ENCODE data around the gene C19orf12. TPM values are rescaled to one million over a fixed set of nuclear protein-coding genes. Genes with fewer than 3 reads are reported as not detected.
"Not testable (repeated sequence)": the region's sequence is repeated elsewhere in the genome, so short reads cannot be mapped to it uniquely, and the experiment has no call there.

The C19orf12 gene
- polyA plus RNA-seq, 1 donor, result 21.4 TPM

DNA sequence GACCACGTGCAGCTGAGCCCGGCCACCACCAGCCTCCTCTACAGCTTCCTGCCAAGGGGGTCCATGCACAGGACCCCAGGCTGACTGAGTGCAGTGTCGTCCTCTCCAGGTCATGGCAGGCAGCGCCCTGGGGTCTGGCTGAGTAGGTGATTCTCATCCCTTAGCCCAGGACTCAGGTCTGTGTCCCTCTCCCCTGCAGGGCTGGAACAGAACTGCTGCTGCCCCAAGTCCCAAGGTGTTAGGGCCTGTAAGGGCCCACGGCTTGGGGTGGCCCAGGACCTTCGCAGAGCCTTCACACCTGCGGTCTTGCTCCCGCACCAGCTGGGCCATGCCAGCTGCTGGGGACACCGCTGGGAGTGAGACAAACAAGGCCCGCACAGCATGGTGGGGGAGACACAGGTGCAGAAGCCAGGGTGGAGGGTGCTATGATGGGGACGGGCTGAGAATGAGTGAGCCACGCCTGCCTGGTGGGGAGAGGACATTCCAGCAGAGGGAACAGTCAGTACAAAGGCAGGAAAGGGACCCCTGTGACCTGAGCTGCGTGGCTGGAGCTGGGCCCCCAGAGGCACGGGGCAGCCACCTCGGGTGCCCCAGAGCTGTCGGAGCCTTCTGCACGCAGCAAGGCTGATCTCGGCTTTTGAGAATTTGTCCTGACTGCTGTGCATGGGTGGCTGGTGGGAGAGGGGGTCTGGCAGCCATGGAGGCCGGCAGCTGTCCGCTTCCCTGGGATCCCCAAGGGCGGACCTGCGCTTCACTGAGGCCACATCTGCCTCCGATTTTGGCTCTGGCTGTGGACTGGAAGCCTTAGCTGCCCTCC is 37.9 kb downstream of the C19orf12 start:
- no peak for DNase-seq (ENCODE audit: low read depth)

GRCh38 chr19:29676586-29676985 is 38.5 kb downstream of the C19orf12 start:
- DNase-seq (ENCODE audit: low read depth), result no peak

DNA sequence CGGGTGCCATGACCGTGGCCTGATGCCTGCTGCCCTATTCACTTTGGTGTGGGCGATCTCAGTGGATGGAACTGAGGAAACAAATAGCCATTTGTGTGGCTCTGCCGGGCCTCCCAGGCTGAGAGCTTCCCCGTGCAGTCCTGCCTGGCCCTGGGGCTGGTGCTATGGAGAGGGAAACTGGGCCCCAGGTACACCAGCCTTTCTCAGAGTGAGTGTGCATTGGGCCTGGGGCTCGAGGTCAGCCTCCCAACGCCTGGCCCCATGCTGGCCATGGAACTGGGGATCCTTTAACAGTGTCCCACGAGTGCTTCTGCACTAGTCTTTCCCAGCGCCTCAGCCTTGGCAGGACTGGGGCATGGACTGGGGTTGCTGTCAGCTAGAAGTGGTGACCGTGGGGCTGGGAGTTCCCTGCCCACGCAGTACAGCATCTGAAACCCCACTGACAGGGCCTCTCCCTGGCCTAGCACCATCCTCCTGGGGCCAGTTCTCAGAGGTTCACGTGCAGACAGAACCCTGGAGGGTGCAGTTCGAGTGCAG is 39.3 kb downstream of the C19orf12 start:
- no peak for DNase-seq (ENCODE audit: low read depth)

- no peak for DNase-seq (ENCODE audit: low read depth)
Measured at GRCh38 chr19:29675120-29675649, 39.9 kb downstream of the C19orf12 start.

- DNase-seq (ENCODE audit: low read depth), result no peak
Measured at GRCh38 chr19:29674374-29675119, 40.5 kb downstream of the C19orf12 start.

GRCh38 chr19:29673451-29674371 is 41.4 kb downstream of the C19orf12 start:
- no peak for DNase-seq (ENCODE audit: low read depth)

DNA sequence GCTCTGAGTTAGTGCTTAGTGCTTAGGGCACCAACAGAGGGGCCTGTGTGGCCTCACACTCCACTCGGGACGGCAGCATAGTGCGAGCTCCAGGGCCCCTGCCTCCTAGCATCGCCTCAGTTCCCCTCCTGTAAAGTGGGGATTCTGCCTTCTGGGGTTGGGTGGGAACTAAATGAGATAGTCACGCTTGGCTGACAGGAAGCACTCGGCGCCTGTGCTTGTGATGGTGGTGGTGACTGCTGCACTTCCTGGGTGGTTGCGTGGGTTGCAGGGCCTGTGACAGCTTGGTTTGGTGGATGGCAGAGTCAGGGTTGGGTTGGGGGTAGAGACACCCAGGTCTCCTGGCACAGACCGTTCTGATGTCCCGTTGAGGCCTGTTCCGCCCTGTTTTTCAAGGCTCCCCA is 42.1 kb downstream of the C19orf12 start:
- no peak for DNase-seq (ENCODE audit: low read depth)

GRCh38 chr19:29672319-29672932 is 42.6 kb downstream of the C19orf12 start:
- DNase-seq (ENCODE audit: low read depth), result no peak

DNA sequence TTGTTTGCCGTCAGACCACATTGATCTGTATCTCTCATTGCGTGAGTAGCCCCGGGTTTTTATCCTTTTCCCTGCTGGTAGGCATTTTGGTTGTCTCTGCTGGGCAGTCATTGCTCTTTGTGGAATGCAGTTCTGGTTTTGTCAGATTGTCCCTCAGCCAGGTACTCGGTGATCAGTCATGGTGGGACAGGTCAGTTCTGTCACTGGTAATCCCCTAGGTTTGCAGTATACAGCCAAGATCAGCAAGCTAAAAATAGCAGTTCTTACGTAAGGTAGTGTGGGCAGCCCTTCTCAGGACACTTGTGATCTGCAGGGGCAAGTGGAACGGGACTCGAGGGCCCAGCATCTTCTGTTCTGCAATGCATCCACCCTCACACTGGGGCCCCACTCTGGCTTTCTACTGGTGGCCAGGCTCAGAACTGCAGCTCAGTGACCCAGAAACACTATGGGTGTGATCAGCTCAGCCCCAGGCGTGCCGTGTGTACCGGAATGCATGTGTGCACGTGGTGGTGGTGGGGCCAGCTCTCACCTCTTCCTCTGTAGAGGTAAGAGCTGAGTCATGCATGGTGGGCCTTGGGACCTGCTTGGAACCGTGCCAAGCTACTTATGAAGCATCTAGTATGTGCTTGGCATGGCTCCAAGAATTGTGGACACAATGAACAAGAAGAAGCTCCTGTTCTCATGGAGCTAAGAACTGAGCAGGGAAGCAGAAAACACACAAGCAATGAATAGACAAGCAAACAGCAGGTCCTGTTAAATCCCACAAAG is 43.5 kb downstream of the C19orf12 start:
- DNase-seq (ENCODE audit: low read depth), result no peak

GRCh38 chr19:29671026-29671392 is 44.1 kb downstream of the C19orf12 start:
- DNase-seq (ENCODE audit: low read depth), result not testable (repeated sequence)

GRCh38 chr19:29670255-29670654 is 44.8 kb downstream of the C19orf12 start:
- no peak for DNase-seq (ENCODE audit: low read depth)

GRCh38 chr19:29668746-29669609 is 46.1 kb downstream of the C19orf12 start:
- no peak for DNase-seq (ENCODE audit: low read depth)

GRCh38 chr19:29667901-29668341 is 47.1 kb downstream of the C19orf12 start:
- DNase-seq (ENCODE audit: low read depth), result no peak

DNA sequence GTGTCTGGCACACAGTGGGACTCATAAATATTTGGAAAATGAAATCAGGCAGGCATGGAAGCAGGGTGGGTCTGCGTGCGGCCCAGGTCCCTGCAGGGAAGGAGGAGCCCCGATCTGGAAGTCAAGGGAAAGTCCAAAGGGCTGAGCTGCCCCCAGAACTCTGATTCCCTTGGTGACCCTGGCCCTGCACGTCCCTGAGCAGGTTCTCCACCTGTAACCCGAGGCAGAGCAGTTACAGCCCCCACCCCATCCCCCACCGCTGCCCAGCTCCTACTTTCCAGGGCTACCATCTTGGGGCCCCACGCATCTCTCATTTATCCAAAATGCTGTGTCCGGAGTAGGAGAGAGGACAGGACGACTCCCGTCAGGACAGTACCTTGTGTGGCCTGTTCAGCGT is 47.7 kb downstream of the C19orf12 start:
- DNase-seq (ENCODE audit: low read depth), result no peak

DNA sequence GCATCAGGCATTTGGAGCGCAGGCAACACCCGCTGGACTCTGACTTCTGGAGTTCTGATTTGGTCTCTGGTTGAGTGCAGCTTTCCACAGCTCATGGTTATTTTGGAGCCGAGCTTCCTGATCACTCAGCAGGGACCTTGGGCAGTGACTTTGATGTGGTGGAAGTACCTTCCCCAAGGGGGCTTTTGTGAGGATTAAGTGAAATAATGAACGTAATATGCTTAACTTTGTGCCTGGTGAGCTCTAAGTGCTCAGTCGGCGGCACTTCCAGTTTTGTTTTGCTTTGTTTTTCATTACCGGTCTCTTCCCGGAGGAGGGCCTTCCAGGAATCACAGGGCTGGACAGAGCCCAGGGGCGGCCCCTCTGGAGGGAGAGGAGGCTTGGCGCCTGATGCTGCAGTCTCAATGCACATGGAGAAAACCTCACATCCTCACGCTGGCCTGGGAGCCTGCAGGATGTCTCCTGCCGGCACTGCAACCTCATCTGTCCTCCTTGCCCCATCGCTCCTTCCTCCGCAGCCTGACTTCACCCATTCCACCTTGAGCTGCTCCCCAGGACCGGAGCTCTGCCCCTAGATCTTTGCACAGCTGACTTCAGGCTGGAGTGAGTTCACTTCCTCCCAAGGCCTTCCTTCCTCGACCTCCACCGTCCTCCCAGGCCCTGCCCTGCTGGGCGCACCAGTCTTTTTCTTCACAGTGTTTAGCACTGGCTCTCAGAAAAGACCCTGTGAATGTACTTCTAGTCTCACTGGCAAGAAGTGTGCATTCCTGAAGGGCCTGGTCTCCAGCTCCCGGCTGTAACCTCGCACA is 48.3 kb downstream of the C19orf12 start:
- no peak for DNase-seq (ENCODE audit: low read depth)

DNA sequence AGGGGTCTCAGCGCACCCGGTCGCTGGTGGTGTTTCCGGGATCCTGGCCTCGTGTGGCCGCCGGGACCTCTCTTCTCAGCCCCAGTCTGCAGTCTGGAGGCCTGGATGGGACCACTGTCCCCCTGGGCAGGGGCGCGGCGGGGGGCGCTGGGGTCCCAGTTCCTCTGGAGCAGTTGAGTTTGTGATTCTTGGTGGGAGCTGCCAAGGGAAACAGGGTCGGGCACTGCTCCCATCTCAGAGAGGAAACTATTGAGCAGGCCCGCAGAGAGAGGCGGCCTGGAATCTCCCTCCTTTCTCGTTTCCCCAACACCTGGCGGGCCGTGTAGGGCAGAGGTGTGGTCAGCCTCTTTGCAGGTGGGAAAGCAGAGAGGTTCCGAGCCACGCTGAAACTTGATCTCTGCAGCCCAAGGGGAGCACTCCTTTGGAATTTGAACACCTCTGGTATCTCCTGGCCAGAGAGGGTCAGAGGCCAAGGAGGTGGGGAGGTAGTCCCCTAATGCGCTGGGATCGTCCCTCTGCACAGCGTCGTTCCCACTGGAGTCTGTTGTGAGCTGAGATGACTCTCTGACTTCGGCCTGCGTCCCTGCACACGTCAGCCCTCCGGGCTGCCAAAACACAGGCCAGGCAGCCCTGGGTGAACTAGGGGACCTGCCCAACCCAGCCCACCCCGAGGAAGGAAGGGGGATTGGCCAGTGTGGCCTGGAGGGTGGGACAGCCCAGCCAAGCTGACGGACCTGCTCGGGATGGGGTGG is 49.1 kb downstream of the C19orf12 start:
- DNase-seq (ENCODE audit: low read depth), result no peak

DNA sequence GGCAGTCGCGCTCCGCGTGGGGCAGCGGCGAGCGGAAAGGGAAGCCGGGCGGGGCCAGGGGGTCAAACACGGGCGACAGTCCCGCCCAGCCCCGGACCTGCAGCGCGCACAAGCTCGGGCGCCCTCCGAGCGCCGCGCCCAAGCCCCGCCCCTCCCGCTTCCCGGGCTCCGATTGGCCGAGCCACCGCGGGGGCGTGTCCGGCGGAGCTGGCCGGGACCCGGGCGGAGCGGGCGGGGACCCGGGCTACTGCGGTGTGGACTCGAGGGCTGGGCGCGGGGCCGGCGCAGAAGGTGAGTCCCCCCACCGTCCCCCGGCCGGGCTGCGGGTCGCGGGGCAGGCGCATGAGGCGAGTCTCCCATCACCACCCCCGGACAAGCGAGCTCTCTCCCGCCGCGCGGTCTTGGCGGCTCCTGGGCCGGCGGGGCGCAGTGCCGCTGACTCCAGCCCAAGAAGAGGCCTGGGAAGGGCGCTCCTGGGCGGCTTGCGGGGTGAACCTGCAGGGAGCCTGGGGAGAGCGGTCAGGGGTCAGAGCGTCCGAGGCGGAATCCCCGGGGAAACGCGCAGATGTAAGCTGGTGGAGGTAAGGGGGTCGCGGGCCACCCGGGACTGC is 49.7 kb downstream of the C19orf12 start, which contains the start of gene PLEKHF1:
PLEKHF1 (plus strand) TSS at position 247 of the 611 bp plus-strand sequence. CDS start 8,379 bp downstream, outside the sequence.
- DNase-seq (ENCODE audit: low read depth), result no peak
